CD14-positive monocyte (primary cell): ENCODE data around the gene CNTNAP2. TPM values are rescaled to one million over a fixed set of nuclear protein-coding genes. Genes with fewer than 3 reads are reported as not detected.

Source experiments
- DNase-seq, 3 donors: peaks; one replicate each; pipeline ENCODE4 v3.0.0-alpha.2; 2011 to 2022
- H2AFZ ChIP-seq: 2 replicates; pipeline ENCODE4 v1.6.0; 2012; ENCODE audit warnings: mild to moderate bottlenecking, low read depth, low read length, inconsistent platforms; ENCODE audit not compliant: insufficient read depth, poor library complexity, severe bottlenecking
- H3K27ac ChIP-seq, 2 donors: 1 replicate in 1 of 2; 2 replicates in 1 of 2; pipeline ENCODE4 v1.5.1; 2012 to 2013; ENCODE audit warnings: low read length in 2 of 2, control low read depth in 1 of 2, inconsistent platforms in 1 of 2, low read depth in 1 of 2, mild to moderate bottlenecking in 1 of 2
- H3K27me3 ChIP-seq, 2 donors: one replicate each; pipeline versions ENCODE4 v1.6.0 to v1.6.1; 2011 to 2013; ENCODE audit warnings: low read length in 2 of 2; ENCODE audit not compliant: control insufficient read depth in 2 of 2, insufficient read depth in 2 of 2
- H3K36me3 ChIP-seq, 2 donors: replicated peaks in 1 of 2; 1 replicate in 1 of 2; 2 replicates in 1 of 2; pipeline versions ENCODE4 v1.5.1 to v1.6.1; 2012 to 2013; ENCODE audit warnings: low read length in 2 of 2, control low read depth in 1 of 2, inconsistent platforms in 1 of 2, mild to moderate bottlenecking in 1 of 2; ENCODE audit not compliant: insufficient read depth in 2 of 2, control insufficient read depth in 1 of 2
- H3K4me1 ChIP-seq, 2 donors: 1 replicate in 1 of 2; 2 replicates in 1 of 2; pipeline versions ENCODE4 v1.5.1 to v1.6.1; 2012 to 2013; ENCODE audit warnings: low read length in 2 of 2, control low read depth in 1 of 2, inconsistent platforms in 1 of 2, mild to moderate bottlenecking in 1 of 2, moderate library complexity in 1 of 2; ENCODE audit not compliant: insufficient read depth in 2 of 2, control insufficient read depth in 1 of 2
- H3K4me2 ChIP-seq: replicated peaks from 2 replicates; pipeline ENCODE3; 2012; ENCODE audit warnings: low read length, moderate library complexity, mild to moderate bottlenecking; ENCODE audit not compliant: poor library complexity, severe bottlenecking; ENCODE audit errors: extremely low read depth
- H3K4me3 ChIP-seq, 3 experiments: fragments of 200-600 bp in 1 of 3; sonication (generic) in 1 of 3; replicated peaks in 1 of 3; 1 replicate in 2 of 3; 2 replicates in 1 of 3; pipeline ENCODE4 v1.5.1; 2011 to 2013; ENCODE audit warnings: low read length in 3 of 3, mild to moderate bottlenecking in 3 of 3, control low read depth in 2 of 3, low read depth in 2 of 3, inconsistent platforms in 1 of 3, moderate library complexity in 1 of 3
- H3K79me2 ChIP-seq: 2 replicates; pipeline ENCODE4 v1.6.0; 2012; ENCODE audit warnings: mild to moderate bottlenecking, control low read depth, inconsistent platforms, low read length, moderate library complexity; ENCODE audit not compliant: insufficient read depth
- H3K9ac ChIP-seq: 2 replicates; pipeline ENCODE4 v1.6.0; 2017; ENCODE audit warnings: low read length, mild to moderate bottlenecking; ENCODE audit not compliant: insufficient read depth, poor library complexity, severe bottlenecking
- H3K9me3 ChIP-seq, 2 donors: replicated peaks in 1 of 2; 1 replicate in 1 of 2; 2 replicates in 1 of 2; pipeline versions ENCODE4 v1.5.1 to v1.6.1; 2012 to 2013; ENCODE audit warnings: low read length in 2 of 2, control low read depth in 1 of 2; ENCODE audit not compliant: control insufficient read depth in 1 of 2, insufficient read depth in 1 of 2
- H4K20me1 ChIP-seq: 2 replicates; pipeline ENCODE4 v1.6.0; 2012; ENCODE audit warnings: mild to moderate bottlenecking, low read length, control low read depth, moderate library complexity; ENCODE audit not compliant: insufficient read depth
- H3K27ac Mint-ChIP-seq, 7 donors: one replicate each; pipeline ENCODE4 v1.8.0; 2020; ENCODE audit warnings: mild to moderate bottlenecking in 7 of 7, mixed read lengths in 7 of 7, moderate library complexity in 6 of 7, inconsistent platforms in 2 of 7
- H3K27me3 Mint-ChIP-seq, 3 donors: one replicate each; pipeline ENCODE4 v1.8.0; 2021 to 2022; ENCODE audit warnings: low read depth in 3 of 3, mild to moderate bottlenecking in 3 of 3, mixed read lengths in 3 of 3, moderate library complexity in 3 of 3, inconsistent platforms in 1 of 3
- H3K36me3 Mint-ChIP-seq, 2 donors: one replicate each; pipeline ENCODE4 v1.8.0; 2020; ENCODE audit warnings: mixed read lengths in 2 of 2, inconsistent platforms in 1 of 2, mild to moderate bottlenecking in 1 of 2
- H3K4me1 Mint-ChIP-seq: one replicate; pipeline ENCODE4 v1.8.0; 2020; ENCODE audit warnings: mild to moderate bottlenecking, mixed read lengths
- H3K4me3 Mint-ChIP-seq, 2 donors: one replicate each; pipeline ENCODE4 v1.8.0; 2020; ENCODE audit warnings: mild to moderate bottlenecking in 2 of 2, mixed read lengths in 2 of 2, moderate library complexity in 1 of 2
- H3K9me3 Mint-ChIP-seq, 7 donors: one replicate each; pipeline ENCODE4 v1.8.0; 2020 to 2022; ENCODE audit warnings: mixed read lengths in 7 of 7, mild to moderate bottlenecking in 6 of 7, moderate library complexity in 6 of 7, inconsistent platforms in 2 of 7
- CTCF ChIP-seq: fragments of 200-600 bp; IDR thresholded peaks from one replicate; pipeline ENCODE4 v1.8.0; 2022; ENCODE audit warnings: antibody characterized with exemption, mild to moderate bottlenecking
- WGBS: methylation state at CpG from one replicate; pipeline ENCODE4 v1.1.5; 2013; ENCODE audit warnings: missing lambda C conversion rate; ENCODE audit not compliant: insufficient coverage; 5-methylcytosine and 5-hydroxymethylcytosine counted together
- intact Hi-C, 2 donors: fragments of 100-400 bp; cut with micrococcal nuclease; formaldehyde crosslinking; loops; one replicate each; pipeline versions ENCODE4 v1.15.0 to v1.15.1; 2023
- polyA plus RNA-seq, 3 donors: library from polyadenylated mRNA; depleted of rRNA in 1 of 3; unstranded in 2 of 3; stranded (reverse) in 1 of 3; fragments of 300-500 nt in 2 of 3; fragments of >200 nt in 1 of 3; fragmentation: Illumina TruSeq in 2 of 3; gene quantifications; 1 replicate in 2 of 3; 2 replicates in 1 of 3; pipeline ENCODE4 v1.2.3, GENCODE V29; 2012 to 2021

The CNTNAP2 gene
- polyA plus RNA-seq, 3 donors = 0.01 TPM; not detected in 2

DNA sequence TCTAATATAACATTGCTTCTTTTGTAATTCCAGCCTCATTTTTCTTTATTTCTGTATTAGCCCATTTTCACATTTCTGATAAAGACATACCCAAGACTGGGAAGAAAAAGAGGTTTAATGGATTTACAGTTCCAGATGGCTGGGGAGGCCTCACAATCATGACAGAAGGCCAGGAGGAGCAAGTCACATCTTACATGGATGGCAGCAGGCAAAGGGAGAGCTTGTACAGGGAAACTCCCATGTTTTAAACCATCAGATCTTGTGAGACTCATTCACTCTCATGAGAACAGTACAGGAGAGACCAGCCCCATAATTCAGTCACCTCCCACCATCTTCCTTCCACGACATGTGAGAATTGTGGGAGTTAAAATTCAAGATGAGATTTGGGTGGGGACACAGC lies 510.3 kb downstream of the CNTNAP2 start:
- no peaks in the 10 kb centered on the region for H3K36me3 ChIP-seq
- Mint-ChIP-seq H3K4me1 (no peaks in the 10 kb centered on the region), H3K27ac (no peak overlapping the region), H3K27me3 (no peaks in the 10 kb centered on the region), H3K4me3 (no peak overlapping the region), H3K36me3 (no peaks in the 10 kb centered on the region), H3K9me3 (peaks cover 0 to 12% (median 3%) of the 10 kb centered on the region in 7 donors)
- no peaks in the 10 kb centered on the region for H3K4me1 ChIP-seq
- no peaks in the 10 kb centered on the region for H4K20me1 ChIP-seq
- no peaks in the 10 kb centered on the region for H3K9me3 ChIP-seq
- no peak overlapping the region for H3K4me2 ChIP-seq
- WGBS = no CpG with 5 or more reads among the region's 1 CpG
- TF ChIP-seq CTCF = no peak
- no peak overlapping the region for H2AFZ ChIP-seq
- no peak overlapping the region for H3K9ac ChIP-seq
- H3K4me3 ChIP-seq = no peak overlapping the region
- H3K27ac ChIP-seq = no peak overlapping the region
- intact Hi-C loops = no loop called here
- H3K79me2 ChIP-seq = no peaks in the 10 kb centered on the region
- H3K27me3 ChIP-seq = no peaks in the 10 kb centered on the region
- no peak for DNase-seq

GRCh38 chr7:146635205-146636032 lies 518.8 kb downstream of the CNTNAP2 start:
- Histone ChIP-seq H3K79me2 (no peaks in the 10 kb centered on the region), H3K36me3 (no peaks in the 10 kb centered on the region), H3K9me3 (no peaks in the 10 kb centered on the region), H2AFZ (no peak overlapping the region), H3K9ac (no peak overlapping the region), H3K27me3 (no peaks in the 10 kb centered on the region), H4K20me1 (no peaks in the 10 kb centered on the region), H3K27ac (no peak overlapping the region), H3K4me2 (no peak overlapping the region), H3K4me1 (no peaks in the 10 kb centered on the region), H3K4me3 (no peak overlapping the region)
- no CpG with 5 or more reads among the region's 7 CpGs for WGBS
- no peak for TF ChIP-seq CTCF
- Mint-ChIP-seq H3K27ac (no peak overlapping the region), H3K36me3 (no peaks in the 10 kb centered on the region), H3K27me3 (no peaks in the 10 kb centered on the region), H3K4me3 (no peak overlapping the region), H3K4me1 (no peaks in the 10 kb centered on the region), H3K9me3 (peaks cover 0 to 5% (median 0%) of the 10 kb centered on the region in 7 donors)
- DNase-seq = no peak
- intact Hi-C loops = no loop called here
